IPS-18c (cell line): ENCODE results near the gene KLC3.

Experiments used
- H3K4me3 ChIP-seq: 2 replicates; pipeline ENCODE4 v1.7.0; 2013; ENCODE audit warnings: low read depth, mild to moderate bottlenecking, low read length, moderate library complexity; ENCODE audit not compliant: insufficient read depth
- H3K9me3 ChIP-seq: one replicate; pipeline ENCODE4 v1.6.1; 2013; ENCODE audit warnings: mild to moderate bottlenecking, low read length, moderate library complexity; ENCODE audit not compliant: control insufficient read depth, insufficient read depth

Gene KLC3

GRCh38 chr19:45355910-45356309 lies 15.4 kb downstream of the KLC3 start:
- Histone ChIP-seq H3K9me3 (no peaks in the 10 kb centered on the region), H3K4me3 (no peak overlapping the region)

- Histone ChIP-seq H3K9me3 (no peaks in the 10 kb centered on the region), H3K4me3 (no peak overlapping the region)
Observed at GRCh38 chr19:45356760-45357444, 16.4 kb downstream of the KLC3 start.

GRCh38 chr19:45357445-45357783 lies 16.9 kb downstream of the KLC3 start:
- no peaks in the 10 kb centered on the region for H3K9me3 ChIP-seq
- H3K4me3 ChIP-seq, result no peak overlapping the region

- no peaks in the 10 kb centered on the region for H3K9me3 ChIP-seq
- no peak overlapping the region for H3K4me3 ChIP-seq
Observed at GRCh38 chr19:45358213-45358792, 17.8 kb downstream of the KLC3 start.

GRCh38 chr19:45361608-45362007 lies 21.1 kb downstream of the KLC3 start:
- H3K9me3 ChIP-seq, result no peaks in the 10 kb centered on the region
- H3K4me3 ChIP-seq, result no peak overlapping the region

- H3K9me3 ChIP-seq, result no peaks in the 10 kb centered on the region
- H3K4me3 ChIP-seq, result no peak overlapping the region
Observed at GRCh38 chr19:45362291-45362690, 21.7 kb downstream of the KLC3 start.

- Histone ChIP-seq H3K4me3 (no peak overlapping the region), H3K9me3 (no peaks in the 10 kb centered on the region)
Observed at GRCh38 chr19:45363861-45364459, 23.4 kb downstream of the KLC3 start.

GRCh38 chr19:45364696-45365095 lies 24.1 kb downstream of the KLC3 start:
- H3K9me3 ChIP-seq, result no peaks in the 10 kb centered on the region
- no peak overlapping the region for H3K4me3 ChIP-seq

- H3K9me3 ChIP-seq, result no peaks in the 10 kb centered on the region
Observed at GRCh38 chr19:45368127-45368526, 27.6 kb downstream of the KLC3 start.

GRCh38 chr19:45368737-45369340 lies 28.3 kb downstream of the KLC3 start:
- Histone ChIP-seq H3K9me3 (no peaks in the 10 kb centered on the region), H3K4me3 (no peak overlapping the region; the same call in 1 of the 2 replicates)

More at GRCh38 chr19:45368127-45368526, 27.6 kb downstream of the KLC3 start:
- H3K4me3 ChIP-seq, result no peak overlapping the region

GRCh38 chr19:45370410-45371204 lies 30.1 kb downstream of the KLC3 start, which contains the start of gene ERCC2:
ERCC2 (minus strand) TSS chr19:45370573; CDS start chr19:45370540, 33 bp downstream.
- no peaks in the 10 kb centered on the region for H3K9me3 ChIP-seq
- peak within 1 kb of the TSS; percentile 90 for H3K4me3 ChIP-seq

GRCh38 chr19:45376045-45376724 lies 35.6 kb downstream of the KLC3 start:
- H3K9me3 ChIP-seq, result no peaks in the 10 kb centered on the region
- H3K4me3 ChIP-seq, result no peak overlapping the region

GRCh38 chr19:45380107-45380506 lies 39.6 kb downstream of the KLC3 start:
- H3K4me3 ChIP-seq, result no peak overlapping the region

GRCh38 chr19:45382426-45382825 lies 41.9 kb downstream of the KLC3 start:
- Histone ChIP-seq H3K9me3 (no peaks in the 10 kb centered on the region), H3K4me3 (no peak overlapping the region)

More at GRCh38 chr19:45380107-45380506, 39.6 kb downstream of the KLC3 start:
- H3K9me3 ChIP-seq, result no peaks in the 10 kb centered on the region

- H3K4me3 ChIP-seq, result no peak overlapping the region
- H3K9me3 ChIP-seq, result no peaks in the 10 kb centered on the region
Observed at GRCh38 chr19:45385392-45386221, 45.1 kb downstream of the KLC3 start.

- Histone ChIP-seq H3K4me3 (no peak overlapping the region), H3K9me3 (no peaks in the 10 kb centered on the region)
Observed at GRCh38 chr19:45391346-45391745, 50.8 kb downstream of the KLC3 start.
